Mammary epithelial cell (primary cell): Measurements from ENCODE around the gene OCA2.

ENCODE experiments used
- EZH2 ChIP-seq: IDR thresholded peaks from 2 replicates; pipeline ENCODE4 v1.6.1; 2012; ENCODE audit warnings: low read length, inconsistent platforms, borderline replicate concordance
- TF ChIP-seq, protein P1 (sequence below), 2 donors: IDR thresholded peaks in 1 of 2; conservative IDR thresholded peaks in 1 of 2; 2 replicates each; pipeline ENCODE4 v1.5.1; 2011 to 2012; ENCODE audit warnings: inconsistent platforms in 2 of 2, low read length in 2 of 2, mild to moderate bottlenecking in 2 of 2, control low read depth in 1 of 2, low read depth in 1 of 2; ENCODE audit not compliant: insufficient read depth in 1 of 2; ENCODE audit errors: extremely low read depth in 1 of 2

DNA sequence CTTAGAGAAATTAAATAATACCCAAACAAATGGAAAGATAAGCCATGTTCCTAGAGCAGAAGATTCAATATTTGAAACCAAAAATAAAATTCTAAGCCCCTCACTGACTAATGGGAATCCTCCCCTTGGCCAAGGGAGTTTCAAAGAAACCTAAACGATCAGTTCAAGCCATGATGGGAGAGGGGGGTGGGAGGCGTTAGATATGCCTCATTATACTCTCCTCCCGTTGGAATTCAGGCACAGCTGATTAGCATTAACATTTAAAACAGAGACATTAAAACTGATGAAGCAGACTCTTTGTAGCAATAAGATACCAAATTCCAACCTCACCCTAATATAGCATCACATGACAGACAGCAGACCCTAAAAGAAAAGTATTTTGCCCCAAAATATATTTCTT is 32.9 kb downstream of the OCA2 start:
- TF ChIP-seq, protein P1, sequence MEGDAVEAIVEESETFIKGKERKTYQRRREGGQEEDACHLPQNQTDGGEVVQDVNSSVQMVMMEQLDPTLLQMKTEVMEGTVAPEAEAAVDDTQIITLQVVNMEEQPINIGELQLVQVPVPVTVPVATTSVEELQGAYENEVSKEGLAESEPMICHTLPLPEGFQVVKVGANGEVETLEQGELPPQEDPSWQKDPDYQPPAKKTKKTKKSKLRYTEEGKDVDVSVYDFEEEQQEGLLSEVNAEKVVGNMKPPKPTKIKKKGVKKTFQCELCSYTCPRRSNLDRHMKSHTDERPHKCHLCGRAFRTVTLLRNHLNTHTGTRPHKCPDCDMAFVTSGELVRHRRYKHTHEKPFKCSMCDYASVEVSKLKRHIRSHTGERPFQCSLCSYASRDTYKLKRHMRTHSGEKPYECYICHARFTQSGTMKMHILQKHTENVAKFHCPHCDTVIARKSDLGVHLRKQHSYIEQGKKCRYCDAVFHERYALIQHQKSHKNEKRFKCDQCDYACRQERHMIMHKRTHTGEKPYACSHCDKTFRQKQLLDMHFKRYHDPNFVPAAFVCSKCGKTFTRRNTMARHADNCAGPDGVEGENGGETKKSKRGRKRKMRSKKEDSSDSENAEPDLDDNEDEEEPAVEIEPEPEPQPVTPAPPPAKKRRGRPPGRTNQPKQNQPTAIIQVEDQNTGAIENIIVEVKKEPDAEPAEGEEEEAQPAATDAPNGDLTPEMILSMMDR (conservative IDR thresholded peaks at IDR 0.05 in 1 of 2, IDR thresholded peaks at IDR 0.05 in 1 of 2; ENCODE audit: extremely low read depth in 1 of 2, insufficient read depth in 1 of 2, low read depth in 1 of 2, low read length in 2 of 2), result no peak
- TF ChIP-seq EZH2, result no peak
